Ascending aorta (tissue), 2 donors: ENCODE data around the gene ALPK3. TPM values are rescaled to one million over a fixed set of nuclear protein-coding genes. Genes with fewer than 3 reads are reported as not detected.

Experiments
- DNase-seq, 2 donors: peaks; one replicate each; pipeline ENCODE4 v3.0.0-alpha.2; 2019; ENCODE audit warnings: low spot score in 2 of 2
- H3K27ac ChIP-seq, 2 donors: fragments of 200-600 bp; sonication (generic); one replicate each; pipeline ENCODE4 v1.5.1; 2016 to 2017; ENCODE audit warnings: mild to moderate bottlenecking in 1 of 2
- H3K27me3 ChIP-seq: fragments of 200-600 bp; sonication (generic); one replicate; pipeline ENCODE4 v1.5.1; 2017
- H3K36me3 ChIP-seq, 2 donors: fragments of 200-600 bp; sonication (generic); one replicate each; pipeline ENCODE4 v1.5.1; 2016
- H3K4me1 ChIP-seq, 2 donors: fragments of 200-600 bp; sonication (generic); one replicate each; pipeline ENCODE4 v1.5.1; 2016 to 2017; ENCODE audit warnings: mild to moderate bottlenecking in 1 of 2
- H3K4me3 ChIP-seq, 2 donors: fragments of 200-600 bp; sonication (generic); one replicate each; pipeline ENCODE4 v1.5.1; 2016 to 2017; ENCODE audit warnings: mild to moderate bottlenecking in 1 of 2
- H3K9me3 ChIP-seq, 2 donors: fragments of 200-600 bp; sonication (generic); one replicate each; pipeline ENCODE4 v1.5.1; 2016
- intact Hi-C: fragments of 100-400 bp; cut with DNase I; formaldehyde crosslinking; loops from one replicate; pipeline ENCODE4 v1.15.1; 2023
- total RNA-seq: library from RNA; depleted of rRNA; stranded (reverse); fragments of >200 nt; gene quantifications from one replicate; pipeline ENCODE4 v1.1.0, GENCODE V29; 2016
- TF ChIP-seq, protein P1 (sequence below), 3 experiments: fragments of 200-600 bp in 2 of 3; fragments of 450-650 bp in 1 of 3; sonication (generic) in 2 of 3; IDR thresholded peaks; one replicate each; pipeline ENCODE4 v1.5.1; 2016 to 2019; ENCODE audit warnings: antibody characterized with exemption in 3 of 3, mild to moderate bottlenecking in 1 of 3, moderate library complexity in 1 of 3

ALPK3 gene
- total RNA-seq, 1 donor from 2014 or later: 38.0 TPM

DNA sequence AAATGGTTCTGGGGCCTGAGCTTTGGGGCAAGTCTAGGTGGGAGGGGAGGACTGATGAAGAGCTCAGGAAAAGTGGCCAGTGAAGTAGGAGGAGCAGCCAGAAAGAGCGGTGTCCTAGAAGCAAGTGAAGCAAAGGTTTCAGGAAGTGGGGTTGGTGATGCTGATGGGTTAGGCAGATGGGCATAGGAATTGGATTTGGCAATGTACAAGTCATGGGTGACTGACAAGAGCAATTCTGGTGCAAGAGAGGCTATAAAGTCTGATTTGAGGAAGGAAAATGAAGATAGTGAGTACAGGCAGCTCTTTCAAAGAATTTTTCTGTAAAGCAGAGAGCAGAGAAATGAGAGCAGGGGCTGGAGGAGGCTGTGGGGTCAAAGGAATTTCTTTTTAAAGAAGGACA is 19.7 kb downstream of the ALPK3 start:
- no peaks in the 10 kb centered on the region for H3K27me3 ChIP-seq
- TF ChIP-seq, protein P1, sequence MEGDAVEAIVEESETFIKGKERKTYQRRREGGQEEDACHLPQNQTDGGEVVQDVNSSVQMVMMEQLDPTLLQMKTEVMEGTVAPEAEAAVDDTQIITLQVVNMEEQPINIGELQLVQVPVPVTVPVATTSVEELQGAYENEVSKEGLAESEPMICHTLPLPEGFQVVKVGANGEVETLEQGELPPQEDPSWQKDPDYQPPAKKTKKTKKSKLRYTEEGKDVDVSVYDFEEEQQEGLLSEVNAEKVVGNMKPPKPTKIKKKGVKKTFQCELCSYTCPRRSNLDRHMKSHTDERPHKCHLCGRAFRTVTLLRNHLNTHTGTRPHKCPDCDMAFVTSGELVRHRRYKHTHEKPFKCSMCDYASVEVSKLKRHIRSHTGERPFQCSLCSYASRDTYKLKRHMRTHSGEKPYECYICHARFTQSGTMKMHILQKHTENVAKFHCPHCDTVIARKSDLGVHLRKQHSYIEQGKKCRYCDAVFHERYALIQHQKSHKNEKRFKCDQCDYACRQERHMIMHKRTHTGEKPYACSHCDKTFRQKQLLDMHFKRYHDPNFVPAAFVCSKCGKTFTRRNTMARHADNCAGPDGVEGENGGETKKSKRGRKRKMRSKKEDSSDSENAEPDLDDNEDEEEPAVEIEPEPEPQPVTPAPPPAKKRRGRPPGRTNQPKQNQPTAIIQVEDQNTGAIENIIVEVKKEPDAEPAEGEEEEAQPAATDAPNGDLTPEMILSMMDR (IDR thresholded peaks at IDR 0.05): no peak
- intact Hi-C loops: no loop called here
- peaks cover 29 to 36% of the 10 kb centered on the region in 2 donors for H3K36me3 ChIP-seq
- peaks cover 20 to 52% of the 10 kb centered on the region in 2 donors for H3K4me1 ChIP-seq
- no peaks in the 10 kb centered on the region for H3K9me3 ChIP-seq
- no peak overlapping the region for H3K4me3 ChIP-seq
- DNase-seq: peak in 1 of 2 donors; percentile 18
- H3K27ac ChIP-seq: peak overlapping the region; percentile 28 to 97

DNA sequence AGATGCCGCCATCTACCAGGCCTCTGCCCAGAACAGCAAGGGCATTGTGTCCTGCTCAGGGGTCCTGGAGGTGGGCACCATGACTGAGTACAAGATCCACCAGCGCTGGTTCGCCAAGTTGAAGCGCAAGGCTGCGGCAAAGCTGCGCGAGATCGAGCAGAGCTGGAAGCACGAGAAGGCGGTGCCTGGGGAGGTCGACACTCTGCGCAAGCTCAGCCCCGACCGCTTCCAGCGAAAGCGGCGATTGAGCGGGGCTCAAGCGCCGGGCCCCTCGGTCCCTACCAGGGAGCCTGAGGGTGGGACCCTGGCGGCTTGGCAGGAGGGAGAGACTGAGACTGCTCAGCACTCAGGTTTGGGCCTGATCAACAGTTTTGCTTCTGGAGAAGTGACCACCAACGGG is 22.6 kb downstream of the ALPK3 start:
- Histone ChIP-seq H3K4me3 (no peak overlapping the region), H3K4me1 (peaks cover 16 to 46% of the 10 kb centered on the region in 2 donors), H3K27me3 (no peaks in the 10 kb centered on the region), H3K9me3 (no peaks in the 10 kb centered on the region), H3K36me3 (peaks cover 18 to 24% of the 10 kb centered on the region in 2 donors), H3K27ac (peak overlapping the region; percentile 97)
- no peak for DNase-seq
- TF ChIP-seq, protein P1 (IDR thresholded peaks at IDR 0.05): no peak
- intact Hi-C loops: loop anchor here (1.0 to 5.0 kb wide), 3 partner anchors 22 to 88 kb away; partner anchors contain the start of gene ALPK3

DNA sequence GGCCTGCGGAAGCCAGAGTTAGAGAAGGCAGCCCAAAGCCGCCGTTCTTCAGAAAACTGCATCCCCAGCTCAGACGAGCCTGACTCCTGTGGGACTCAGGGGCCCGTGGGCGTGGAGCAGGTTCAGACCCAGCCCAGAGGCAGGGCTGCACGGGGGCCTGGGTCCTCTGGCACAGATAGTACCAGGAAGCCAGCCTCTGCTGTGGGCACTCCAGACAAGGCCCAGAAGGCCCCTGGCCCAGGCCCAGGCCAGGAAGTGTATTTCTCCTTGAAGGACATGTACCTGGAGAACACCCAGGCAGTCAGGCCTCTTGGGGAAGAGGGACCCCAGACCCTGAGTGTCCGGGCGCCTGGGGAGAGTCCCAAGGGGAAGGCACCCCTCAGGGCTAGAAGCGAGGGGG is 23.1 kb downstream of the ALPK3 start:
- Histone ChIP-seq H3K27me3 (no peaks in the 10 kb centered on the region), H3K36me3 (peaks cover 13 to 18% of the 10 kb centered on the region in 2 donors), H3K4me3 (no peak overlapping the region), H3K9me3 (no peaks in the 10 kb centered on the region), H3K4me1 (peaks cover 16 to 46% of the 10 kb centered on the region in 2 donors), H3K27ac (peak overlapping the region; percentile 97)
- TF ChIP-seq, protein P1 (IDR thresholded peaks at IDR 0.05): no peak
- intact Hi-C loops: loop anchor here (1.0 to 5.0 kb wide), 3 partner anchors 23 to 87 kb away; partner anchors contain the start of gene ALPK3
- peak in 1 of 2 donors; percentile 71 for DNase-seq

DNA sequence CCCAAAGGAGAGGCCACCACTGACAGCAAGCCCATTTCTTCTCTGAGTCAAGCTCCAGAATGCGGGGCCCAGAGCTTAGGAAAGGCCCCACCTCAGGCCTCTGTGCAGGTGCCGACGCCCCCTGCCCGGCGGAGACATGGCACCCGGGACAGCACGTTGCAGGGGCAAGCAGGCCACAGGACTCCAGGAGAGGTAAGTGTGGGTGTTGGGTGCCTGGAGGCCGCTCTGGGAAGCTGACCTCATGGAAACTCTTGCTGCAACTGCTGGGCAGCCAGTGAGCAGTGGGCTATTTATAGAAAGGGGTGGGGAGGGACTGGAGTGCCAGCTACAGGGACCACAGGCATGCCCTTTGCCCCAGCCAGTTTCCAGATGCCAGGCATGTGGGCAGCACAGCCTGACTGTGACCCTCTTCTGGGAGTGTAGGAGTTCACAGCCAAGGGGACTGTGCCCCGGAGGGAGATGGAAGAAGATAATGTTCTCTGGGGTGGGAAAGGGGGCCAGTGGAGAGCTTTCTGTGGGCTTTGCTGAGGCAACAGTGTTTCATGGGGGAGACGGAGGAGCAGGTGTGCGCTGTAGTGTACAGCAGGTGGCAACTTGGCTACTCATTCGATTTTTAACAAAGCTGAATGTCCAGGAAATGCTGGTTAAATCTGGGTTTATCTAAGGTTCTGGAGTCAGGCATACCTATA is 23.7 kb downstream of the ALPK3 start:
- H3K9me3 ChIP-seq: no peaks in the 10 kb centered on the region
- DNase-seq: peak; percentile 83 to 96
- H3K27ac ChIP-seq: peak overlapping the region; percentile 97
- no peaks in the 10 kb centered on the region for H3K27me3 ChIP-seq
- H3K36me3 ChIP-seq: peaks cover 7 to 18% of the 10 kb centered on the region in 2 donors
- intact Hi-C loops: loop anchor here (1.0 to 5.0 kb wide), 3 partner anchors 24 to 86 kb away; partner anchors contain the start of gene ALPK3
- H3K4me1 ChIP-seq: peaks cover 16 to 46% of the 10 kb centered on the region in 2 donors
- peak overlapping the region in 1 of 2 donors; percentile 9 for H3K4me3 ChIP-seq
- TF ChIP-seq, protein P1 (IDR thresholded peaks at IDR 0.05): no peak

DNA sequence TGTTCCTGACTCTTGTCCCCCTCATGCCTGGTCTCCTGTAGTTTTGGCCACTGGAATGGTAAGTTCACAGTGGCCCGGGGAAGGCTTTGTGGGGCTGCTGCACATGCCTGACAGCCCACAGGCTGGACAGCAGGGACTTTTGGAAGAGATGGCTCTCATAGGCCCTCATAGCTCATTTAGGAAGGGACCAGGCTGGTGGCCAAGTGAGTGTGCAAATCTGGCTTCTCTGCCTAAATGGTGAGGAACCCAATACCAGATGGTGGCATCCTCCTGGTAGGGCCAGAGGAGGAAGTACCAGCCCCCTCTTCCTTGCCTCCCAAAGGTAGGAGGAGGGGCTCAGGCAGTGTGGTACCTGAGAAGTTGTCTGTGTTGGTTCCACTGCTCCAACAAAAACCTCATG is 25.6 kb downstream of the ALPK3 start:
- Histone ChIP-seq H3K27ac (peak overlapping the region; percentile 97), H3K9me3 (peaks cover 0 to 2% of the 10 kb centered on the region in 2 donors), H3K27me3 (no peaks in the 10 kb centered on the region), H3K36me3 (peaks cover 6 to 14% of the 10 kb centered on the region in 2 donors), H3K4me3 (no peak overlapping the region), H3K4me1 (peaks cover 16 to 46% of the 10 kb centered on the region in 2 donors)
- DNase-seq: peak in 1 of 2 donors; percentile 56
- intact Hi-C loops: loop anchor here (5.0 kb wide), 1 partner anchor 85 kb away; no protein-coding TSS in a partner anchor
- TF ChIP-seq, protein P1 (IDR thresholded peaks at IDR 0.05): no peak
